Gastroesophageal sphincter (tissue), 3 donors: ENCODE measurements around the gene KLF7.

ENCODE experiments used
- EP300 ChIP-seq: sonication (generic); formaldehyde crosslinking; IDR thresholded peaks from one replicate; pipeline ENCODE4 v1.6.1; 2017; ENCODE audit warnings: antibody characterized with exemption, mild to moderate bottlenecking
- POLR2A ChIP-seq, 2 donors: fragments of 450-650 bp; IDR thresholded peaks; one replicate each; pipeline ENCODE4 v1.6.1; 2017; ENCODE audit warnings: antibody characterized with exemption in 2 of 2, mild to moderate bottlenecking in 2 of 2, moderate library complexity in 1 of 2
- TF ChIP-seq, protein P1 (sequence below), 4 experiments: fragments of 200-600 bp in 2 of 4; fragments of 450-650 bp in 2 of 4; sonication (generic) in 1 of 4; IDR thresholded peaks; one replicate each; pipeline ENCODE4 v1.5.1; 2017 to 2019; ENCODE audit warnings: antibody characterized with exemption in 4 of 4, mild to moderate bottlenecking in 2 of 4, moderate library complexity in 2 of 4

DNA sequence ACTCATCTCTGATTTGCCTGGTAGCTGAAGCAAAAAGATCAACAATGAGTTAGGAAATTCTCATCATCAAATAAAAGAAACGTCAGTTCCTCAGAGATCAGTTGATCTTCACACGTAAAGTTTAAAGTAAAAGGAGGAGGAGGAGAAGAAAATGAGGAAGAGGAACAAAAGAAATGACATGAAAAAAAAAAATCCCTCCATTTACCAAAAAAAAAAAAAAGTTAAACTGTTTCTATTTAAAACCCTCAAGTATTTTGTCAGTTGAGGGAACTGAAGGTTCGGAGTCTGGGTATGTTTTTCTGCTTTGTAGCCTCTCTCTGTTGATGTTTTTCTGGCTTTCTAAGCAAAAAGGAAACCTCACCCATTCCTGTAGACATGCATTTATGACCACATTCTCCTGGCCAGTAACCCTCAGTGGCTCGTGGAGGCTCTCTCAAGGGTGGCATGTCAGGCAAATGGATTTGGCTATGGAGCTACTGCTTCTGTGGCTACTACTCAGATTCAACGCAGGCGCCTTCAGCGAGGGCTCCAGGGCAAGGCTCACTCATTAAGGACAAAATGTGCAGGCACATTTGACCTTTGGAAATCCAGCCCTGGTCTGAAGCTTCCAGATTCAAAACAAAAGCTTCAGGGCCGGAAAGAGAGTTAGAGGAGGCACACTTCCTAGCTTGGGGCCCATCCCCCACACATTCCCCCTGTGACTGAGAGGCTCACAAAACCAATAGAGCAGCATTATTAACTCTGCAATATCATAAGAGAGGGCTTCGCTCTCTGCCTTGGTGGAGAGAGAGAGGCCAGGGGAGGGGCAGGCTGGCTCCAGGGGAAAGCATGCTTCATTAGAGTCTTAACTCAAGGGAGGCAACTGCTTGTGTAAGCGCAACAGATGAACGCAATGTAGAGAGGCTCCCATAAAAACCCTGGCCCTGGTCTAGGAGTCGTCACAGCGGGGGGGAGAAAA is 22.3 kb downstream of the KLF7 start:
- TF ChIP-seq, protein P1, sequence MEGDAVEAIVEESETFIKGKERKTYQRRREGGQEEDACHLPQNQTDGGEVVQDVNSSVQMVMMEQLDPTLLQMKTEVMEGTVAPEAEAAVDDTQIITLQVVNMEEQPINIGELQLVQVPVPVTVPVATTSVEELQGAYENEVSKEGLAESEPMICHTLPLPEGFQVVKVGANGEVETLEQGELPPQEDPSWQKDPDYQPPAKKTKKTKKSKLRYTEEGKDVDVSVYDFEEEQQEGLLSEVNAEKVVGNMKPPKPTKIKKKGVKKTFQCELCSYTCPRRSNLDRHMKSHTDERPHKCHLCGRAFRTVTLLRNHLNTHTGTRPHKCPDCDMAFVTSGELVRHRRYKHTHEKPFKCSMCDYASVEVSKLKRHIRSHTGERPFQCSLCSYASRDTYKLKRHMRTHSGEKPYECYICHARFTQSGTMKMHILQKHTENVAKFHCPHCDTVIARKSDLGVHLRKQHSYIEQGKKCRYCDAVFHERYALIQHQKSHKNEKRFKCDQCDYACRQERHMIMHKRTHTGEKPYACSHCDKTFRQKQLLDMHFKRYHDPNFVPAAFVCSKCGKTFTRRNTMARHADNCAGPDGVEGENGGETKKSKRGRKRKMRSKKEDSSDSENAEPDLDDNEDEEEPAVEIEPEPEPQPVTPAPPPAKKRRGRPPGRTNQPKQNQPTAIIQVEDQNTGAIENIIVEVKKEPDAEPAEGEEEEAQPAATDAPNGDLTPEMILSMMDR (IDR thresholded peaks at IDR 0.05) = no peak
- TF ChIP-seq EP300 (no peak), POLR2A (IDR thresholded peaks at IDR 0.05) (peak in 1 of 2 donors; percentile 28)
